ENCODE measurements around the gene NARS2. TPM values are rescaled to one million over a fixed set of nuclear protein-coding genes. Genes with fewer than 3 reads are reported as not detected.
A peak's percentile ranks its signal among the peaks of the same experiment; 100 is the strongest.

The NARS2 gene
- total RNA-seq, 3 donors from 2014 or later (not counting 1 experiment from before 2014, with no cell fraction given) = 6.5 to 9.6 (median 8.8) TPM

DNA sequence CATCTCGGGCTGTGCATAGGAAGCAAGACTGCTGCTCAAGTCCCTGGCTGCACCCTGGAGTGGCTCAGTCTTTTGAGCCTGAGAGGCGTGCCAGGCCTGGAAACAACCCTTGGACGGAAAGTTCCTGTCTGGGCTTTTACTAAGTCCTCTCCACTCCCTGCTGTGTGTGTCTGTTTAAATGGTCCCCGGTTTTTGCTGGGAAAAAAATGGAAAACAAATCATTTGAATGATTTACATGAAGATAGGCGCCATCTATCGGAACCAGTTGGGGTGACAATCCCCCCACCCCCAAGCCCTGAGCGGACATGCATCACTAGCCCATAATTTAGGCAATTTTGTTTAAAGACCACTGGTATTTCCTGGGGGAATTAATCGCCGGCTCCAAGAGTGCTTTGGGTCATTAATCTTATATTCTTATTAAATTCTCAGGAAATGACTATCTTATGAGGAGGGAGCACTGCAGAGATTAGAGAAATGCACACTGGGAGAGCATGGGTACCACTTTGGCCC lies 154.4 kb downstream of the NARS2 start:
- DNase-seq = peak; percentile 39 to 71
- H3K36me3 Mint-ChIP-seq = no peaks in the 10 kb centered on the region
- no peaks in the 10 kb centered on the region for H3K27me3 ChIP-seq (ENCODE audit: control insufficient read depth, insufficient read depth, low read length)
- no peak overlapping the region for H3K27ac ChIP-seq (ENCODE audit: low read length)
- 16% methylated on average over 4 of the region's 9 CpGs for WGBS (ENCODE audit: insufficient coverage)
- H3K9me3 Mint-ChIP-seq = no peaks in the 10 kb centered on the region
- no peaks in the 10 kb centered on the region for H3K9me3 ChIP-seq (ENCODE audit: control insufficient read depth, insufficient read depth, low read length)
- peaks cover 28% of the 10 kb centered on the region for H3K4me1 ChIP-seq (ENCODE audit: control insufficient read depth, insufficient read depth, low read length)
- ATAC-seq = no peak
- intact Hi-C loops (cut with micrococcal nuclease) = no loop called here
- peaks cover 21 to 34% of the 10 kb centered on the region in 2 donors for H3K27me3 Mint-ChIP-seq (ENCODE audit: low read depth in 2 of 2)
- peaks cover 25 to 35% of the 10 kb centered on the region in 2 donors for H3K4me1 Mint-ChIP-seq
- H3K27ac Mint-ChIP-seq = no peak overlapping the region
- peak overlapping the region; percentile 51 for H3K4me3 Mint-ChIP-seq
- TF ChIP-seq, protein P1, sequence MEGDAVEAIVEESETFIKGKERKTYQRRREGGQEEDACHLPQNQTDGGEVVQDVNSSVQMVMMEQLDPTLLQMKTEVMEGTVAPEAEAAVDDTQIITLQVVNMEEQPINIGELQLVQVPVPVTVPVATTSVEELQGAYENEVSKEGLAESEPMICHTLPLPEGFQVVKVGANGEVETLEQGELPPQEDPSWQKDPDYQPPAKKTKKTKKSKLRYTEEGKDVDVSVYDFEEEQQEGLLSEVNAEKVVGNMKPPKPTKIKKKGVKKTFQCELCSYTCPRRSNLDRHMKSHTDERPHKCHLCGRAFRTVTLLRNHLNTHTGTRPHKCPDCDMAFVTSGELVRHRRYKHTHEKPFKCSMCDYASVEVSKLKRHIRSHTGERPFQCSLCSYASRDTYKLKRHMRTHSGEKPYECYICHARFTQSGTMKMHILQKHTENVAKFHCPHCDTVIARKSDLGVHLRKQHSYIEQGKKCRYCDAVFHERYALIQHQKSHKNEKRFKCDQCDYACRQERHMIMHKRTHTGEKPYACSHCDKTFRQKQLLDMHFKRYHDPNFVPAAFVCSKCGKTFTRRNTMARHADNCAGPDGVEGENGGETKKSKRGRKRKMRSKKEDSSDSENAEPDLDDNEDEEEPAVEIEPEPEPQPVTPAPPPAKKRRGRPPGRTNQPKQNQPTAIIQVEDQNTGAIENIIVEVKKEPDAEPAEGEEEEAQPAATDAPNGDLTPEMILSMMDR (IDR thresholded peaks at IDR 0.05) = peak; percentile 77
- no peaks in the 10 kb centered on the region for H3K36me3 ChIP-seq (ENCODE audit: control insufficient read depth, insufficient read depth, low read length)
- H3K4me3 ChIP-seq (ENCODE audit: low read length) = no peak overlapping the region

DNA sequence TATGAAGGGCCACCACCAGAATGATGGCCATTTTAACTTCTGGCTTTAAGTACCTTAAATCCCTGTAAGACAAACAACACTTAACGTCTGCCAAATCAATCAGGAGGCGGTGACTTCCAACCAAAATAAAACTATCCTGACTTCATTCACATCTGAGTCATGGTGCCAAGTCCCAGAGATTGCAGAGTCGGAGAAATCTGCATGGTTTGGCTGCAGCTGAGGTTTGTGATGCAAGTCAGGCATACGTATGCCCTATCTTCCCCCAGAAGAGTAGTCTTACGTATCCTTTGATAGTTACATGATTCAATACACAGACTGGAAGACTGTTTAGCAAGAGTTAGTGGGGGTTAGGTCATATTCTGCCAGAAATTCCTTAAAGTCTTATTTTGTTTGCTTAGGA lies 155.3 kb downstream of the NARS2 start:
- no peaks in the 10 kb centered on the region for H3K36me3 ChIP-seq (ENCODE audit: control insufficient read depth, insufficient read depth, low read length)
- DNase-seq (peak in 1 of 2 donors; percentile 13), ATAC-seq (peak in 1 of 3 donors; percentile 15)
- TF ChIP-seq, protein P1 (IDR thresholded peaks at IDR 0.05) = no peak
- no peak overlapping the region for H3K27ac ChIP-seq (ENCODE audit: low read length)
- Mint-ChIP-seq H3K9me3 (no peaks in the 10 kb centered on the region), H3K4me3 (peak overlapping the region; percentile 78), H3K36me3 (no peaks in the 10 kb centered on the region), H3K27ac (peak overlapping the region in 1 of 2 donors; percentile 61), H3K27me3 (ENCODE audit: low read depth in 2 of 2) (peaks cover 17 to 34% of the 10 kb centered on the region in 2 donors), H3K4me1 (peaks cover 25 to 28% of the 10 kb centered on the region in 2 donors)
- no peaks in the 10 kb centered on the region for H3K9me3 ChIP-seq (ENCODE audit: control insufficient read depth, insufficient read depth, low read length)
- intact Hi-C loops (cut with micrococcal nuclease) = no loop called here
- H3K4me1 ChIP-seq (ENCODE audit: control insufficient read depth, insufficient read depth, low read length) = peaks cover 28% of the 10 kb centered on the region
- no peak overlapping the region for H3K4me3 ChIP-seq (ENCODE audit: low read length)
- WGBS (ENCODE audit: insufficient coverage) = 86% methylated on average over 5 of the region's 5 CpGs
- no peaks in the 10 kb centered on the region for H3K27me3 ChIP-seq (ENCODE audit: control insufficient read depth, insufficient read depth, low read length)

DNA sequence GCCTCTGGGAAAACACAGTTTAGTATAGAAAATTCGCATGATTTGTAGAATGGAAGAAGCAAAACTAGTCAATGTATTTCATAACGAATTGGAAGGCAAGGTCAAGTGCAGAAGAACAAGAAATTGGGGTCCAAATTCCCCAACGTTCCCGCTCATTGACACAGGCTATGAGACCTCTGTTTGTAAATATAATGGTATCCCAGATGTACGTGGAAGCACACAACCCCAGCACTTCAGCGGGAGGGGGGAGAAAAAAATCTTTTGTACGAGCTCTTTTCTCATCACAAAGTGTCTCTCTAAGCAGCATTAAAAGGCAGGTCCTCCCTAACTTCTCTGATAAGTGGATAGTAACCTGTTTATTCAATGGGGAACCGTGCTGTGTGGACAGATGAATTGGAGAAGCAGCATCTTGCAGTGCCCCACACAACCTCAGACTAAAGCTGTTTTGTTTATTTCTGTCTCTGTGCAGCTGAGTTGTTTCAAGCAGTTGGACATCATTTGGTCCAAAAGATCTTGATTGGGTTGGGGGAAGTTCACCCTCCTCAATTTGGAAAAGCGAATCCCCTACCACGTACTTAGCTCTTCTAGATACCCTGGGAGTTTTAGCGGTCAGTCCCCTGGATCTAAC lies 156.0 kb downstream of the NARS2 start:
- Histone ChIP-seq H3K4me1 (ENCODE audit: control insufficient read depth, insufficient read depth, low read length) (peaks cover 28% of the 10 kb centered on the region), H3K9me3 (ENCODE audit: control insufficient read depth, insufficient read depth, low read length) (no peaks in the 10 kb centered on the region), H3K27me3 (ENCODE audit: control insufficient read depth, insufficient read depth, low read length) (no peaks in the 10 kb centered on the region), H3K4me3 (ENCODE audit: low read length) (peak overlapping the region; percentile 73), H3K27ac (ENCODE audit: low read length) (no peak overlapping the region), H3K36me3 (ENCODE audit: control insufficient read depth, insufficient read depth, low read length) (no peaks in the 10 kb centered on the region)
- intact Hi-C loops (cut with micrococcal nuclease) = no loop called here
- Mint-ChIP-seq H3K4me1 (peaks cover 25 to 28% of the 10 kb centered on the region in 2 donors), H3K4me3 (peak overlapping the region; percentile 78), H3K36me3 (no peaks in the 10 kb centered on the region), H3K27me3 (ENCODE audit: low read depth in 2 of 2) (peaks cover 15 to 34% of the 10 kb centered on the region in 2 donors), H3K27ac (peak overlapping the region; percentile 41 to 61), H3K9me3 (no peaks in the 10 kb centered on the region)
- DNase-seq (peak in 1 of 2 donors; percentile 14), ATAC-seq (no peak)
- TF ChIP-seq, protein P1 (IDR thresholded peaks at IDR 0.05) = no peak
- WGBS (ENCODE audit: insufficient coverage) = 63% methylated on average over 11 of the region's 11 CpGs

All from natural killer cell (primary cell).